HG03060 (cell line): ENCODE data around the gene CCDC69.

Source experiments
- ATAC-seq: cut with Tn5 transposase; IDR thresholded peaks from one replicate; pipeline ENCODE4 v1.9.1; 2021; ENCODE audit warnings: low read depth, moderate number of reproducible peaks; ENCODE audit not compliant: unreplicated experiment

CCDC69 gene

DNA sequence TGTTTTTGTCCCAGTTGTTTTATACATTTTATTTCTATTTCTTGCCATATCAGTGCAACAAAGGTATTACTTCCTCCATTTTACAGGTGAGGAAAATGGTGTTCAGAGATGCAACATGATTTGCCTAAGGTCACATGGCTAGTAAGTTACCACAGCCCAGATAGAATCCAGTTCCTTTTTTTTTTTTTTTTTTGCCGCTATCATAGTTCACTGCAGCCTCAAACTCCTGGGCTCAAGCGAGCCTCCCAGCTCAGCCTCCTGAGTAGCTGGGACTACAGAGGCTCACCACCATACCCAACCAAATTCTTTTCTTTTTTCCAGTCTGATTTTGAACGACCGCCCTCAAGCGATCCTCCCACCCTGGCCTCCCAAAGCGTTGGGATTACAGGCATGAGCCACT, 480 bp upstream of the CCDC69 start:
- ATAC-seq: no peak

DNA sequence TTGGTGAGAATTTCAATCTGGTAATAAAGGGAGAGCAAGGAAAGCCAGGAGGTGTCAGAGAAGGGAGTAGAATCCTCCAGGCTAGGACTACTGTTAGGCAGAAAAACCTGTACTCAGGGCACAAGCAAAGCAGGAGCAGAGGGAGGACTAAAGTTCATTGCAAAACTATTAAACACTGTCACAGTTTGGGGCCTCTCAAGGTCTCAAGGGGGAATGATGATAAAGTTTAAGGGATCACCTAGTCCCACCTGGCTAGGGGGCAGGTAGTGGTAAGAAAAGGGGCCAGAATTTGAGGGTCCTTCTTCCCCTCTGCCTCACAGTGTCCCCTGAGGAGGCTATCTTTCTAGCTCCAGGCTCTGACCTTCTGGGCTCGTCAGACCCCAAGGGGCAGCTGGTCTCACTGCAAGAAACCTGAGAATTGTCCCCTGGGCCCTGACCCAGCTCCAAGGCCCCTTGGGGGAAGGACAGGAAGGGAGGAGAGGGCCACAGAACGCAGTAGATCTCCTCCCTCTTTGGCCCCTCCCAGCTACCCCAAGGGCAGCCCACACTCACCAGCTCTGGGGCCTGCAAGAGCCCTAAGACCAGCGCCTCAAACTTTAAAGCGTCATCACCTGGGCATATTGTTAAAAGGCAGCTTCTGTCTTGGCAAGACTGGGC, 974 bp downstream of the CCDC69 start:
- peak; percentile 52 for ATAC-seq

DNA sequence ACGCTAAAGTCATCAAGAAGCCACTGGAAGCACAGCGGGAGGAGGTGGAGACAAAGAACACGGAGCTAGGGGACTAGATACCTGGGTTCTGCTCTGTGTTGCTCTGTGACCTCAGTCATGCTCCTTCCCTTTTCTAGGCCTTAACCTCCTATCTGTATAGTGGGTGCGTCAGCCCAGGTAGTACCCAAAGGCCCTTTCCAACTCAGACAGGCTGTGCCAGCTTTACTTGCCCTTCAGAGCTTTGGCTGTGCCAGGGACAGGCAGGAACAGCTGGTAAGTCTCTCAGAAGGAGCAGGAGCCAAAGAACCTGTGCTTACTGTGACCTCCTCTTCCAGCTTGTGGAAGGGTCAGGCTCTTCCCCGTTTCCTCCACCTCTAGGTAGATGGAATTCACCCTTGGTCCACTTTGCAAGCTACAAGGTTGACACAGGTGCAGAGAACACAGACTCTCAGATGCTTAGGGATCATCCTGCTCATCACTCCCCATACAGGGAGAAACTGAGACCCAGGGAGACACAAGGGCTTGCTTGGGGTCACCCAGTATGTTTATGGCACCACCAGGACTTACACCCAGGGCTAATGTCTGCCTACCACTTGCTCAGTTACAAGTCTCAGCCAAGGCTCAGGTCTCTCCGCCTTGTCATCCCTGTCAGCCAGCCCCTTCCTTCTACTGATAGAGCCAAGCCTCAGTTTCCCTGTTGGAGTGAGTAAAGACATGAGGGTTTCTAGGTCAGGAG, 1.7 kb downstream of the CCDC69 start:
- ATAC-seq: no peak

DNA sequence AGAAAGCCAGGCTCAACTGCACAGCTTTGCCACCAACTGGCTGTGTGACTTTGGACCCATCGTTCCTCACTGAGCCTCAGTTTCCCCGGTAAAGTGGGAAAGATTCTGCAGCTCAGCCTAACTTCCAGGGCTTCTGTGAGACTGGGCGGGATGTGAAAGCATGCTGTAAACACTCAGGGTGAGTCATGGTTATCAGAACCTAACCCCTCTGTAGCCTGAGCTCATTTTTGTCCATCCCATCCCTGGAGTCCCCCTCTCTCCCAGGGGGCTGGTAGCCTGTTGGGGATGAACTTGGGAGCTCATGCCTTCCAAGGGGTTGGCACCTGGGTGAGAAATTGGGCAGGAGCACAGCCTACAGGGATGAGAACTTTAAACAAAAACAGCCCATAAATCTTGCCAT, 2.3 kb downstream of the CCDC69 start:
- ATAC-seq: no peak

DNA sequence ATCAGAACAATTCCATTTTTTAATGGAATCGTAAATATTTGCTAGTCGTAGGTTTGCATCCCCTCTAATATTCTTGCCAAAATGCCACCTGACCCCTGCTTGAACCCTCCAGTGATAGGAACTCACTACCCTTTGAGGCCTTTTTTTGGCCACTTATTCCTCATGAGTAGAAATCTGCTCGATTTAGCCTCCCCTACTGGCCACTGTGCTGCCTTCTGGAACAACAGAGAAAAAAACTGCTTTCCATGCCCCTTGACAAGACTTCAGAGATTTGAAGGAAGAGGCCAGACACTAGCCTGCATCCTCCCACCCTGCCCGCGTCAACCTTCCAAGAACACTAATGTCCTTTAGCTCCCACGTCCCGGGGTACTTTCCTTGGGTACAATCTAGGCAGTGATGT, 4.1 kb downstream of the CCDC69 start:
- no peak for ATAC-seq

DNA sequence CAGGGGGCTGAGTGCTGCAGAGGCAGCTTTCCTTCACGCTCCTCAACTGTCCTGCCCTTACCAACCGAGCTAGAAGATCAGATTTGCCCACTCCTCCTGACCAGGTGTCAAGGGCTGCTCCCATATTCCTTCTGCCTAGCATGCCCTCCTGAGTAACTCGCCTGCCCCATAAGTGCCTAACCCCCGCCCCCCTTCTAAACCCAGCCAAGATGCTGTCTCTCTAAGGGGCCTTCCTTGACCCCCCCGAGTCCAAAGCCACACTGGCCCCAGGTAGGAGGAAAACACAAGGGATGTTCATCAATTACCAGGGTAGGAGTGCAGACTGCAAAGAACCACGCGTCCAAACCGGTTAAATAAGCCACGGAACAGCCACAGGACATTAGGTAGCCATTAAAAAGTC, 4.8 kb downstream of the CCDC69 start:
- ATAC-seq: no peak

DNA sequence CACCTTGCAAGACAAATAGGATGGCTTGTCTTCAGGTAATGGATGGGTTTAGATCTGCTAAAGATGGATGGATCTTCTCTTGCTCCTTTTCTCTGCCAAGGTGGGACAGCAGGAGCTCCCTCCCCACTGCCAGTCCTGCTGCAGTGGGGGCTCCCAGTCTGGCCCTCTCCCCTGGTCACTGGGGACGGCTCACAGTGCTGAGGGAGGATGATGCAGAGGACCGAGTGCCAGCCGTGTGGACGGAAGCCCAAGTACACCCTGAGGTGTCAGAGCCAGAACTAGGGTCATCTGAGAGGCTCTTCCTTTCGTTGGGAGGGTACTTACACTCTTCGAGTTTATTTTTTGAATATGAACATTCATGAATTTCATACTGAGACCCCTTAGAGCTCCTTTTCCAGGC, 5.7 kb downstream of the CCDC69 start:
- ATAC-seq: no peak

DNA sequence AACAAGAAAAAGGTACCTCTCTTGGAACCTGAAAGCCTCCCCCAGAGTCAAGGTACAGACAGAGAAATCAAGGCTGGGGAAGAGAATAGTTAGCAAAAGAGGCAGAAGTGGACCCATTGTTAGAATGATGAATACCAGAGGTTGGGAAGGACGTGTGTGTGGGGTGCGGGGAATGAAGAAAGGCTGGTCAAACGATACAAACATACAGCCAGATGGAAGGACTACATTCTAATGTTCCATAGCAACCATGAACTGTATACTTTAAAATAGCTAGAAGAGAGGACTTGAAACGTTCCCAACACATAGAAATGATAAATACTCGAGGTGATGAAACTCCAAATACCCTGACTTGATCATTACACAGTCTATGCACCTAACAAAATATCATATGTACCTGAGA, 7.1 kb downstream of the CCDC69 start:
- ATAC-seq: no peak

DNA sequence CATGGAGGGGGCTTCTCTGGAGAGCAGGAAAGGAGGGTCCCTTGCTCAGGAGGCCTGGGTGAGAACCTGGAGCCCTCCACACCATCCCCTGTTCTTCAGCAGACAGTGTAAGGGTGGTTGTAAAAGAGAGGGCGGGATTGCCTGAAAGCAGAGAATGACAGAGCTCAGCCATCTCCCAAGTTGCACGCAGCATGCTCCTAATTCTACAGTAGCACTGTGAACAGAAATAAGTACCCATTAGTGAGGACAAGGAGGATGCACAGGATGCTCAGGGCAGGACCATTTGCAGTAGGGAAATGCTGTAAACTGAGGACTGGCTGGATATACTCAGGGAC, 8.4 kb downstream of the CCDC69 start:
- no peak for ATAC-seq

DNA sequence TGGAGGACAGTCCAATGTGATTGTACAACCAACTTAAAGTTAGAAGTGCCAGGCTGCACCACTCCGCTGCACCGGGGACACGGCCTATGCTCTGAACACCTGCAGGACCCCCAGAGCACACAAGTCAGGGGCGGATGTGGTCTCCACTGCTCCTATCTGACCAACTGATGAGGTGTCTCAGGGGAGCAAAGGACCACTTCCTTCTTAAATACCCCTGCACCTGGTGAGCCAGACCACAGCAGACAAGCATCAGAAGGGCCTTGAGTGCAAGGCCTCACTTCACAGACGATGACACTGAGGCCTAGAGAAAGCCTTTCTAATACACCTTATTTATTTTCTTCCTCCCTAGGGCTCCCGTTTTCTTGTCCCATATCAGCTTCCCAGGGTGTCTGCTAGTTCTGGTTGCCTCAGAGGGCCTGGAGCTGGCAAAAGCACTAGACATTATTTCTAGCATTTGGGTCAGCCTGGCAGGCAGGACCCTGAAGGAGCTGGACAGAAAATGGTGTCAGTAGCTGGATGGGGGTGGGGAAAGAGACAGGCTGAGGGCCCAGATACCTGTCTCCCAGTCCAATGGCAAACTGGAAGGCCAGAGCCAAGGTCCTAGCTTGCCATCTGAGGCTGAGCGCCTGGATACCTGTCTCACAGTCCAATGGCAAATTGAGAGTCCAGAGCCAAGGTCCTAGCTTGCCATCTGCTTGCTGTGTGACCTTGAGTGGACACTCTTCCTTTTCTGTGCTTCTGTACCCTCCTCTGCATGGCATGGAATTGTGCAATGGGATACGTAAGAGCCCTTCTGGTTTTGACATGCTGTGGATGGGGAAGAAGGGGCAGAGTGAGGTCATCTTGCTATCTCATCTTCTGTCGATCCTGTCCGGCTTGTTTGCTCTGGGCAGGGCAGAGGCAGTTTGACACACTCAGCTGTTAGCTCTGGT, 9.0 kb downstream of the CCDC69 start:
- peak; percentile 38 for ATAC-seq

DNA sequence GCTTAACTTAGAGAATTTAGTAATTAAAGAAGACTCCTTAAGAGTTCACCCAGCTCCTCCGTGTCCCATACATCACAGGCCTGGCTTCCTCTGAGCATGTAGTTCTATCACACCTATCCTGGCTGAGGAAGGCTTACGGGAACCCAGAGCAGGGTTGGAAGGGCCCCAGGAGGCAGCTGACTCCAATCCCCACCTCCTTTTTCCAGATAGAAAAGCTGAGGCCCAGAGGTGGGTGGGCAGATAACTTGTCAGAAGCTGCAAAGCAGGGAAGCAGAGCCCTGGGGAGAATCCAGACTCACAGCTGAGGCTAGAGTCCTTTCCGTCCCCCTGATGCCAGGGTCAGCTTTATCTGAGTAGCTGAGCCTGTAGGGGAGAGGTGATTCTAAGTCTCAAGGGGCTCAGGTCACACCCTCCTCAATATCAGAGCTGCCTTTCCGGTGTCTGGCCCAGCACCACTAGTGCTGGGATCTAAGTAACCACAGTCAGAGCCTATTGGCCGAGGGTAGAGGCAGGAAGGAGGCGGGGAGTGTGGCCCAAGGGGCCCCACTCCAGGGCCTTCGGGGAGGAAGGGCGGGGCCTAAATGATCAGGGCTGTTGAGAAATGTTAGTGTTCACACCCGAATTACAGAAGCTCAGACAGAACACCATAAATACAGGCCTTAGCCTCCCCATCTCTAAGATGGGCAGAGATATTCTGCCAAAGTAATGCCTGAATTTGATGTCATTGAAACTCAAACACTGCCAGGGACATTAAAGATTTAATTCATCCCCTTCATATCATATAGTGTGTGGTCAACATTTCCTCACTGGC, 9.9 kb downstream of the CCDC69 start:
- ATAC-seq: peak; percentile 64

DNA sequence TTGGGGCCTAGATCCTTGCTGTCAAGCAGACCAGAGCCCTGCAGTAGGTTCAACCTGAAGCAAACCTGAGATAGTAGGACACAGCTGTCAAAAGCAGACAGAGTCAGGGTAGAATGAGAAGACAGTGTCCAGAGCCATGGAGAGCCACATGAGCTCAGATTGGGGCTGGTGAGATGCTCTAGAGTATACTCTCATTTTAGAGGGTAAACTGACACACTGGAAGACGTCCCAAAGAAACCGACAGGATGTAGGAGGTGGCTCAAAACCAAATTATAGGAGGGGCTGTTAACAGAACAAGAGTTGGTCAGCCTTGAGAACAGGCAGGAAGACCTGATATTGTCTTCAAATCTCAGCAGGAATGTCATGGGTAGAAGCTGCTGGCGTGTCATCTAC, 11.5 kb downstream of the CCDC69 start:
- ATAC-seq: no peak

DNA sequence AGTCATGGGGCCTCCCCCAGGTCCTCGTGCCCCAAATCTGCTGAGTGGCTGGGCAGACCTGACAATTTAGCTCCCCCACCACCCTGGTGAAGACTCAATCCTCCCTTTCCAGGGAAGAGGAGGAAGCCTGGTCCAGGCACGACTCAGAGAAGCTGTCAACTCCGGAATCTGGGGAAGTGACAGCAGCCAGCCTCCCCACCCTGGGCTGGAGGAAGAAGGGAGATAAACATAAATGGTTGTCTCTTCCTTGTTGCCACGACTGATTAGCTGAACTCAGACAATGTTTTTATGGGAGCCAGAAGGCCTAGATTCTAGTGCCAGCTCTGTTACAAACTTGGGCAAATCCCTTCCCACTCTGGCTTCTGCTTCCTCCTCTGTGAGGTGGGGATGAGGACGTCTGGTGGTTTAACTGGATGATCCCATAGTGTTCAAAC, 15.4 kb downstream of the CCDC69 start:
- no peak for ATAC-seq

DNA sequence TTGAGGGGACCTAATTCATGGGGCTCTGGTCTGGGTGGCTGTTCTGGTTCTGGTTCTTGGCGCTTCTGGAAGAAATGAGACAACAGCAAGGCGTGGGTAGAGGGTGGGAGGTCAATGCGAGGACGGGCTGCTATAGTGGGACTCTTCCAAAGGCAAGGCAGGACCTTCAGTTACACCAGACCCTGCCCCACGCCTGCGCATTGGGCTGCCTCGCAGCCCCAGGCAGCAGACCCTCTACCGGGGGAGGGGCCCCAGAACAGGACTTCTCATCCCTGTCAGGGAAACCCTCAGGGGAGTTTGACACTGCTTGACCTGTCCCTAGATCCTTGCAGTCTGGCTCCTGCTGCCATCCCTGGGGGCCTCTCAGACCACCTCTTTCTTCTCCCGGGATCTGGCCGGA, 18.5 kb downstream of the CCDC69 start:
- no peak for ATAC-seq

DNA sequence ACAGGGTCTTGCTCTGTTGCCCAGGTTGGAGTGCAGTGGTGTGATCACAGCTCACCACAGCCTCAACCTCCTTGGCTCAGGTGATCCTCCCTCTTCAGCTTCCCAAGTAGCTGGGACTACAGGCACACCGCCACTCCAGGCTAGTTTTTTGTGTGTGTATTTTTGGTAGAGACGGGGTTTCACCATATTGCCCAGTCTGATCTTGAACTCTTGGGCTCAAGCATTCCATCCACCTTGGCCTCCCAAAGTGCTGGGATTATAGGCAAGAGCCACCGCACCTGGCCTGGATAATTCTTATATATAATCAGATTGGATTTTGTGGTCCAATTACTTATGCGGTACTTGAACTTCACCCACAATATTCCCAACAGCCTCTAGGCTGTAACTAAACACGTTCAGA, 19.8 kb downstream of the CCDC69 start:
- no peak for ATAC-seq

DNA sequence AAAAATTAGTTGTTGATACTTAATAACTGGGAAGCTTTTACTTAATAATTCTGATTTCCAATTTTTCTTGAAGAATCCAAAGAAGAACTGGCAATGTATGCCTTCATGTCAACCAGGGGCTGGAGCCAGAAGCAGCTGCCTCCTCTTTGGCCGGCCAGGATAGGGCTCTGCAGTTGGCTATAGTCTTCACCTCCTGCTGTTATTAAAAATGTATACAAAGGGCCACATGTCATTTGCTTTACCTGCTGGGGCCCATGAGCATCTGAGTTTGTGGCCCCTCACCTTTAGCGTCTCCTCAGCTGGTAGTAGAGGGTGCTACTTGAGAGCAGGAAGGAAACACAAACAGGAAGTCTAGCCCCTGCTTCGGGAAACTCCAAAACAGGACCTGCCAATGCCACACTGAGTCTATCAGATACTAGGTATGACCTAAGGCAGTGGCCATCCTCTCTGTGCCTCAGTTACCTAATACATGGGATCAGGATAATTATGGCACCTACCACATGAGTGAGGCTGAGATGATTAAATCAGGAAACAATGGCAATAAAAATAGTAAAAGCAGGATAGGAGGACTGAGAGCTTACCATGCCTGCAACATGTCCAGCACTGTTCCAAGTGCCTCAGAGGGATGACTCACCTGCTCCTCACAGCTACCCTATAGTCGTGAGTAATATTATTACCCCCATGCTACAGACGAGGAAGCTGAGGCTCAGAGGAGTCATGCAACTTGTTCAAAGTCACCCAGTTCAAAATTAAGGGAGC, 21.3 kb downstream of the CCDC69 start:
- no peak for ATAC-seq

DNA sequence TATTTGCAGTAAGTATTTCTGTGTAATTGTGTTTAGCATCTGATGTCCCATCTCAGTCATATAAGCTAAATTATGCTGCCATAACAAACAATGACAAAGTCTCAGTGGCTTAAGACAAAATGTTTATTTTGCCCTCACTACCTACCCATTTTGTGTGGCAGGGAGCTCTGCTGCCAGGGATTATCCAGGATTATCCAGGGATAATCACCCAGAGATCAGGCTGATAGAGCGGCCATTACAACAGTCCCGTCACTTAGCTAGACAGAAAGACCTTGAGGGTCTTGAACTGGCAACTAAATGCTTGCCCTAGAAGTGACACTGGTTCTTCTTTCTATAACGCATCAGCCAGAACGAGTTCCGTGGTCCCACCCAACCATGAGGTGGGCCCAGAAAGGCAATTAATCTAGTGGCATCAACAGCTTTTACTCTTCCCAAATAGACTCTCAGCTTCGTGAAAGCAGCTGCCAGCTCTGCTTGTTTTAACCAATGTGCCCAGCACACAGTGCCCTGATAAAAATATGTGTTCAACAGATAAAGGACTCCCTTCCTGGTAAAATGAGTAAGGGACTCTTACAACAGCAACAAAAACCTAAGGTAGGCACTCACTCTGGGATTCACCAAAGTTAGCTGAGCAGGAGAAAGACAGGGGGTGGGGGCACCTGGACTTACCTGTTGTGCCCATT, 22.8 kb downstream of the CCDC69 start:
- ATAC-seq: no peak

DNA sequence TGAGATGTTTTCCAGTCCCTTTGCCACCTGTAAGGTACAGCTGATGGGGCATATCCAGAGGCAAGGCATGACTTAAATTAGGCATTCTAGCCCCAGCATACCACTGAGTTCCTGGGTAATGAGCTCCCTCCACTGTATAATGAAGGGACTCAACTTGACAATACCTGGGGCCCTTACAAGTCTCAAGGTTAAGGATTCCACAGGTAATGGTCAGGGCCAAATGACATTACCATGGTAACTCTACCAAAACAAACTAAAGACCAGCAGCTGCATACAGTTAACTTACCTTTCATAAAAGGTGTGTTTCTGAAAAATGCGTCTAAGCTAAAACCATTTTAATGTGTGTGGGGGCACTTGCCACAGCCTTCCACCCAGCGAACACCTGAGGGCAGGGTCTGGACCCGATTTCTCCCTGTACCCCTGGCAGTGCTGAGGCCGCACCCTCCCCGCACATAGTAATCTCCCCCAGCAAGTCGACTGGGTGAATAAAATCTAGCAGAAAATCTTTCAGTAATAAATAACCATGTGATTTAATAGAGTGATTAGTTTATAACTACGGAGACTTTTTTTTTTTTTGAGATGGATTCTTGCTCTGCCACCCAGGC, 24.2 kb downstream of the CCDC69 start:
- ATAC-seq: no peak

DNA sequence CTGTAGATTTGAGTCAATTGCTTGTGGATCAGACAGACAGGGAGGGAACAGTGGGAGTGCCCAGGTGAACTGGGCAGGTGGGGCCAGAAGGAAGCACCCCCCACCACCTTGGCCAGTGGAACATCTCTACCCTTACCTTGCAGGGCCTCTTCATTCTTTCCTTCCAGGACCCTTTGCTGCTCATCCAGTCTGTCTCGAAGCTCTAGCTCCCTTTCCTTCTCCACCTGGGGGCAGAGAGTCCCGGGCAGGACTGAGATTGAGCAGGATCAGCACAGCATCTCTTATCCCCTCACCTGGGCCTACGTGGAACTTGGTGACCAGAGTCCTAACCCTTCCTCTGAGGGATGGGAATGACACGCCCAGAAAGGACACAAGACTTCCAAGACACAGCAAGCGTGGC, 25.0 kb downstream of the CCDC69 start:
- ATAC-seq: no peak
